GM18868 (cell line): Measurements from ENCODE around the gene DPP3.
A peak's percentile ranks its signal among the peaks of the same experiment; 100 is the strongest.
"Not testable (repeated sequence)": the region's sequence is repeated elsewhere in the genome, so short reads cannot be mapped to it uniquely, and the experiment has no call there.

Experiments
- ATAC-seq: cut with Tn5 transposase; IDR thresholded peaks from one replicate; pipeline ENCODE4 v1.9.1; 2021; ENCODE audit warnings: mild to moderate bottlenecking, moderate library complexity; ENCODE audit not compliant: unreplicated experiment

Gene DPP3

GRCh38 chr11:66480117-66480938, at the start of gene DPP3:
Gene DPP3, plus strand, starts transcription at chr11:66480434. Its CDS starts 1,767 bp downstream, at chr11:66482201.
- peak; percentile 85 for ATAC-seq

GRCh38 chr11:66431287-66431686, 48.9 kb upstream of the DPP3 start:
- ATAC-seq, result not testable (repeated sequence)

GRCh38 chr11:66431871-66432329, 48.3 kb upstream of the DPP3 start:
- ATAC-seq, result not testable (repeated sequence)

- no peak for ATAC-seq
Observed at GRCh38 chr11:66432597-66432996, 47.6 kb upstream of the DPP3 start.

- ATAC-seq, result no peak
Observed at GRCh38 chr11:66437979-66438503, 42.2 kb upstream of the DPP3 start.

GRCh38 chr11:66438504-66439466, 41.4 kb upstream of the DPP3 start, which contains the start of gene MRPL11:
Gene MRPL11, minus strand, starts transcription at chr11:66438848. Its CDS starts 94 bp downstream, at chr11:66438754.
- ATAC-seq, result peak; percentile 78

- ATAC-seq, result not testable (repeated sequence)
Observed at GRCh38 chr11:66440101-66440939, 39.9 kb upstream of the DPP3 start.

GRCh38 chr11:66440940-66441282, 39.3 kb upstream of the DPP3 start:
- ATAC-seq, result not testable (repeated sequence)

GRCh38 chr11:66443602-66444001, 36.6 kb upstream of the DPP3 start:
- ATAC-seq, result no peak

GRCh38 chr11:66447012-66447411, 33.2 kb upstream of the DPP3 start:
- no peak for ATAC-seq

- no peak for ATAC-seq
Observed at GRCh38 chr11:66448523-66448922, 31.7 kb upstream of the DPP3 start.

GRCh38 chr11:66450560-66450959, 29.7 kb upstream of the DPP3 start:
- no peak for ATAC-seq

GRCh38 chr11:66451663-66452062, 28.6 kb upstream of the DPP3 start:
- ATAC-seq, result no peak

GRCh38 chr11:66454247-66454646, 26.0 kb upstream of the DPP3 start:
- ATAC-seq, result no peak

- no peak for ATAC-seq
Observed at GRCh38 chr11:66454828-66455227, 25.4 kb upstream of the DPP3 start.

GRCh38 chr11:66457826-66458225, 22.4 kb upstream of the DPP3 start:
- ATAC-seq, result no peak

GRCh38 chr11:66459138-66459778, 21.0 kb upstream of the DPP3 start:
- ATAC-seq, result peak; percentile 57

GRCh38 chr11:66462010-66462409, 18.2 kb upstream of the DPP3 start:
- ATAC-seq, result no peak

GRCh38 chr11:66462911-66463310, 17.3 kb upstream of the DPP3 start:
- ATAC-seq, result no peak

- not testable (repeated sequence) for ATAC-seq
Observed at GRCh38 chr11:66464116-66464515, 16.1 kb upstream of the DPP3 start.
